ENCODE data around the gene SCN11A.
A peak's percentile ranks its signal among the peaks of the same experiment; 100 is the strongest.

SCN11A gene

DNA sequence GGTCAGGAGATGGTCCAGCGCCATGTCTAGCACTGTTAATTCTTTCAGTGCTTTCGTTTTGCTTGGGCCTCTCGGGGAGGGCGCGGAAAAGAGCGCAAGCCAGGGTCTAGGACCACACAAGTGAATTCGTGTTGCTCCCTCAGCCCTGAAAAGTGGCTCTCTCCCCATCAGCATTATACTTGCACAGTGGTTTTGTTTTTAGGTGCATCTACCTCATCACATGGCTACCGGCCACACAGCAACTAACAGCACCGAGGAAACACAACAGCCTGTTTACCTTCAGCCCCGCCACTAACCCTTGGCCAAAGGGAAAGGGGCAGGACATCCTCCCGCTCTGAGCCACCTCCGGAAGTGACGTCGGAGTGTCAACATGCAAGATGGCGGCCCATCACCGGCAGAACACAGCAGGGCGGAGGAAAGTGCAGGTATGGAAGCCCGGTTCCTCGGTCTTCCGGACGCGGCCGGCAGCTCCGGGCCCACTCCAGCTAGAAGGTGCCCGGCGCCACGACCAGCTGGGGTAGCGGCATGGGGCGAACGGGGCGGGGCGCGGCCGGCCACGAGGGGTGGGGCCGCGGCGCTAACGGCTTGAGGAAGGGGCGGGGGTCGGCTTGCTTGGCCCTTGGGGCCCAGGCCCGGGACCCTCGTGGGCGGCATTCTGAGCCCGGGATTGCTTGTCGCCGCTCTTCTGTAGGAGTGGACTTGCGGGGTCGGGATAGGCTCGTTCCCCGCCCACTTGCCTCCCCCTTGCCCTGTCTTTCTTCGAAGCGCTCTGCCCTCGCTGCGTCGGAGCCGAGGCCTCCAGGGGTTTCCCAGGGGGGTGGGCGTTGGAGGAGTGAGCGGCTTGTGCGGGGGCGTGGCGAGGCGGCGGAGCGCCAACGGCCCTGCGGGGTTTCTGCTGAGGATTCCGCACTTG is at the start of gene SCN11A, which contains the start of gene WDR48:
SCN11A (minus strand) TSS at position 296 of the 913 bp plus-strand sequence. CDS start 101,582 bp downstream, outside the sequence.
WDR48 (plus strand) TSS at position 368 of the 913 bp plus-strand sequence; CDS start at position 378, 10 bp downstream.
- peak; percentile 76 to 90 for DNase-seq (ENCODE audit: low read depth in 2 of 2)

DNA sequence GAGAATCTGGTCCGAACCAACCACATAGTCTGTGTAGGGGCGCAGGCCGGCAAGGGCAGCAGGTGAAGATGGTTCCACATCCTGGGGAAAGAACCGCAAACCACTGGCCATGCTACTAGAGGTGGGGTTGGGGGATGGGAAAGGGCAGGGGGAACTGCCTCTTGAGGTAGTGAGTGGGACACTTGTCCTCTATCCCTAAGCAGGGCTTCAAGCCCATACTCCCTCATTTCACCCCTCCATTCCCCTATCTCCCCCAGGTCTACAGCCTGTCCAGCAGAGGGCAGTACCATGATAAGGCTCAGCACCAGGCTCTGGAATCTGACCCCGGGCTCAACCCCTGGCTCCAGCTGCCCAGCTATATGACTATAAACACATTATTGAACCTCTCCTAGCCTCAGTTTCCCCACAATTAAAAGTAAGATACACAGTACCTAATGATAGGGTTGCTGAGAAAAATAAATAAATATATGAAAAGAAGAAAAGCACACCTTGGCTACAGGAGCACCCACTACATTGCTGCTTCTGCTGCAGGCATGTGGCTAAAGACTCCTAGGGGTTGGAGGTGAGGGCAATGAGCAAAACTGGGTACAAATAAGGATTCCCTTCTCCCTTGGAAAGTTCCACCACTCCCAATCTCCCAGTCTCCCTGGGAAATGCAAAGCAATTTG is 49.4 kb upstream of the SCN11A start:
- DNase-seq (ENCODE audit: low read depth in 2 of 2), result peak in 1 of 2 donors; percentile 14

DNA sequence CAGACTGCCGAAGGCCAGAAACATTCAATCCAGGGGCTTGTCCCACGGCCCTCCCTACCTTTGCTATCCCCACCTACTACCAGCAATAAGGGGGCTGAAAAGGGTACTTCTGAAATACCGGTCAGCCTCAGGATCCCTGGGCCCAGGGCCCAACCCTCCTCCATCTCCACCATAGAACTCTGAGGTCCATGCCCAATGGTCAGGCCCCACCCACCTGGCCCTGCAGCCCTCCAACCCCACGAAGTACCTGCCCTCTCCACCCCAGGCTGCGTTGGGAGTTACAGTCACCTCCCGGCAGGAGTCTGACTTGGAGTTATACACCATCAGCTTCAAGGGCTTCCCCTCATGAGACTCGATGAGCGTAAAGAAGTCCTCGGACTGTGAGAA is 48.7 kb upstream of the SCN11A start:
- DNase-seq (ENCODE audit: low read depth in 2 of 2), result no peak

DNA sequence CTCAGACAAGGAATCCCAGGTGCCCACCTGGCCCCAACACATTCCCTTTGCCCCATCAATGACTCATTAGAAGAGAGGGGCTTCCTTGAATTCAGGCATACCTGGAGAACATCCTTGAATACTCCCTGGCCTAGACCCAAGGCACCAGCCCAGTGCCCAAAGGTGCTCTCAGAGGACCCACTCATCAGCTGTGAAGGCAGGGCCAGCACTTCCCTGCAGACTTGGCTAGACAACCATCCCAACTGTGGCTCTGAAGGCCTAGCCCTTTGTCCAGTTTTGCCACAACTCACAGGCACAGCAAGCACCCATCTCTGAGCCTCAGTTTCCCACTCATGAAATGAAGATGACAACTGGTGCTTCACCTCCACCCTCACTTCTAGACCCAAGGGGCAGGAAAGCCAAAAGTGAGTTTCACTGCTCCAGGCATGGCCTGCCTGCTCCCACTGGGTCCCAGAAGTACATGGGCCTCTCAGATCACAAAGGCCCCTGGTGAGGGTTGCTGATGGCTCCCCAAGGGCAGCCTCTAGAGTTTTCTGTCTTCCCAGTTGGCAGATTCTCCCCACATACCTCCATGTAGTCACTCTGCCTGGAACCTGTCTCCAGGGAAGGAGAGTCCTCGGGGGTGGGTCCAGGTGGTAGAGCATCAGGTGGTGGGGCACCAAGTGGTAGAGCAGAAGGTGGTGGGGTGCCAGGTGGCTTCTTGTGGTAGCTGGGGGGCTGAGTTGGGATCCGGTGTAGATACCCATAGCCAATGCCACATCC is 48.2 kb upstream of the SCN11A start:
- no peak for DNase-seq (ENCODE audit: low read depth in 2 of 2)

DNA sequence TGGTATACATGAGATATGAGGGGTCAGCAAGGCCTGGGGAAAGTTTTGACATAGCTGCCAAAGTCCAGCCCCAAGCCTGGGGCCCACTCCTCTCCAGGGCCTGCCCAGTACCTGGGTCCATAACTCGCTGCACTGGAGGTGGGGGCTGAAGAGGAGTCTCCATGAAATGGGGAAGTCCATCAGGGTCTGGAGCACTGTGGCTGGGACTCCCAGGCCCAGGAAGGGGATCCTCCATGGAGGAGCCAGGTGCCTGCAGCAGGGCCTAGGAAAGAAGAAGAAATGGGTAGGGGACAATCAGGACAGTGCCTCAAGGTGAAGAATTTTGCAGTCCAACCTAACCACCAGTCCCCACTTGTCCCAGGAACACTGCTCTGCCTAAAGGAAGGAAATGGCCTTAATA is 47.5 kb upstream of the SCN11A start:
- DNase-seq (ENCODE audit: low read depth in 2 of 2), result no peak

DNA sequence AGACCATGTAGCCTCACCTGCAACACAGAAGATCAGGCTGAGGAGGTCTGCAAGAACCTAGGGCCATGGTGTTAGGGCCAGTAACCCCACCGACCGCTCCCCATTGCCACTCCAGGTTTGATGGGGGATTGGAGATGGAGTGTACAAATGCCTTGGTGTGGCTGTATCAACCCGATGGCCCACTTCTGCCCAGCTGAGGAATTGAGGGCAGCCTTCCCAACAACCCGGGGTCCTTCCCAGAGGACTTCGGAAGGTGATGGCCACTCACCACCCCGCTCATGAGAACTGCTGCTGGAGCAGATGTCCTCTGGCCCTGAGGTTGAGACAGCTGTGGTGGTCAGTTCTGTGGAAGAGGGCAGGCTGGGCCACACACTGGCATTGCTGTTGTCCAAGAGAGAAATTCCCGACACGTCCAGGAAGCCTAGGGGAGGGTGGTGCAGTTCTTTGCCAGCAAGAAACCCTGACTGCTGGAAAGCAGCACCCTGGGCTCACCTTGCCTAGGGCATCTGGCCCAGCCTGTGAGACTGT is 46.8 kb upstream of the SCN11A start:
- DNase-seq (ENCODE audit: low read depth in 2 of 2), result no peak

DNA sequence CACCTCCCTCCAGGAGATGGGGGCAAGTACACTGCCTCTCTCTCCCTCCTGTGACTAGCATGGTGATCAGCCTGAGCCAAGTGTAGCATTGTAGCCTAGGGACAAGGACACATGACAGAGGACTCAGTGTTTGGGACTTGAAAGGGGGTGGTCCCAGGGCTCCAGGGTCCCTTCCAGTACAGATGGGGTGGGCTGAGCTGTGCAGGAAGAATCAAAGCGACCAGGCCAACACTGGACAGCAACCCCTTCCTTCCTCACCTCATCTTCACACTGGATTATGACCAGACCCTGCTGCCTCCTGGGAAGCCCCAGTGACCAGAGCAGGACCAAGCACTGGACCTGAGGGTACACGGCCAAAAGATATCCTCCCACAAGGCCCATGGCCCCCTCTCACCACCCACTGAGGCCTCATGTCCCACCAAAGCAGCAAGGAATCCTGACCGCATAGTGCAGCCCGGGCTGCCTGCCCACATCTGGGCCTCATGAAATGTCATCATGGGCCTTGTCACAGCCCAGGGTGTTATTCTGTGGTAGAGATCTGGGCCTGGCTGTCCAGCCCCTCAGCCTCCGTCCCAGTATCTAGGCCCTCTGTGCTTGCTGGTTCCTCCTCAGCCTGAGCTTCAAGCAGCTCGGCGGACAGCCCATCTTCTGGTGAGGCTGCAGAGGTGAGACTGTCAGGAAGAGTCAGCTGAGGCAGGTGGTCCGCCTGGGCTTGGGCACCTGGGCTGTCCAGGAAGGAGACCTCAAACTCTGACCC is 46.1 kb upstream of the SCN11A start:
- no peak for DNase-seq (ENCODE audit: low read depth in 2 of 2)

DNA sequence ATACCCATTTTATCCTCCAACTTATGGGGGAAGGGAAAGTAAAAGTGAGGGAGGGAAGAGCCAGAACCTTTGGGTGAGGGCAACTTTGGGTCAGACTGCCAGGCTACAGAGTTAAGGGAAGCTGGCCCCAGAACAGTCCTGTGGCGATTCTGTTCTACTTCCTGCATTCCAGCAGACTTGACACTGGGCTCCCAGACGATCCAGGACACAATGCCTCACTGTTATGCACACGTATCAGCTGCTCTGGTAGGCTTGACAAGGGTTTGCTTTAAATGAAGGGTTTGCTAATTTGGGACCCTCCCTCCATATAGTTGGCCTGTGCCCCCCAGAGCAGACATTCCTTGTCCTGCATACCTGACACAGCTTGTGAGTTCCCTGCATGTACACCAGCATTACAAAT is 45.0 kb upstream of the SCN11A start:
- DNase-seq (ENCODE audit: low read depth in 2 of 2), result no peak

DNA sequence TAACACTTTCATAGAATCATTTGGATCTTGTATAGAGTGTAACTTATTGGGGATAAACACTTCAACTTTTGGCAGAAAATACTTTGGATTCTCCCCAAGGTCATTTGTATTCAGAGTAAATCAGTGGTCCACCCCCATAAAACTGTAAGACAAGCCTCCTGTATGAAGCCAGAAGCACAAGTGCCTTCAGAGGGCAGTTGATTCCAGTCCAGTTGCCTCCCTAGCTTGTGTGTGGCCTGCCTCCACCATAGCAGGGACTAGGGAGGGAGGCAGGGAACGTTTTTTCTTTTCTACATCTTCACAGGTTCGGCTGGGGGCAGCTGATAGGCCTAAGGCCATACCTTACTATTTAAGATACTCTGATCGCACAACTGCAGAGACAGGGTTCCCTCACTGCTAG is 44.0 kb upstream of the SCN11A start:
- no peak for DNase-seq (ENCODE audit: low read depth in 2 of 2)

DNA sequence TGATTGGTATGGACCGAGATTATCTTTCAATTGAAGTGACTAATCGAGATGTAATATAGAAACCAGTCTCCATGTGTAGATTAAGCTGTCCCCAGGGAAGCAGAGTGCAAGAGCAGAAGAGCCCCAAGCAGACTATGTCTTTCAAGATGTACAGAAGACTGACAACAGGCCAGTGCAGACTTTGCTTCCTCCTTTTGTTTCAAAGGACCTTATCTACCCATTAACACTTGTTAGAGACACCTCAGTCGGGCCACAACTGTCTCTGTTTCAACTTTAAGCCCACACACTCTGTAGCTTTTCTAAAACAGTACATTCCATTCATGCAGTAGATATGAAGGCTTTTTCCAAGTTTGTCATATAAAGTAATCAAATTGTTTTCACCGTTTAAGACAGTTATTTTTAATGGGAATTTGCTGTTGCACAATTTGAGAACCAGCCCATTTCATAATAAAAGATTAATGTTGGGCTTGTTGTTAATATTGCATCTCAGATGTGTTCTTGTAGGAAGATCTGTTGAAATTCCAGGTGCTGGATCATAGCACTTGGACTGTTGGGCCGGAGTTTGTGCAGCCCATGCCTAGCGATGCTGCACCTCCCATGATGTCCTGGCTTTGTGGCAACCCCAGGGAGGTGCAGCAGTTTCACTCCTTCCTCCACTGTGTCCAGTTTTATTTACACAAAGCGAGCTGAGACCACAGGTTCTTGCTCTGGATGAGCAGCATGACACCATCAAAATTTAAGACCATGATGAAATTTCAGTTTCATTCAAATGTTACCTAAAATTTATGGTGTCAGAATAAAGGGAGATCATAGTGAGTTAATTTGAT is 43.3 kb upstream of the SCN11A start:
- DNase-seq (ENCODE audit: low read depth in 2 of 2), result no peak

DNA sequence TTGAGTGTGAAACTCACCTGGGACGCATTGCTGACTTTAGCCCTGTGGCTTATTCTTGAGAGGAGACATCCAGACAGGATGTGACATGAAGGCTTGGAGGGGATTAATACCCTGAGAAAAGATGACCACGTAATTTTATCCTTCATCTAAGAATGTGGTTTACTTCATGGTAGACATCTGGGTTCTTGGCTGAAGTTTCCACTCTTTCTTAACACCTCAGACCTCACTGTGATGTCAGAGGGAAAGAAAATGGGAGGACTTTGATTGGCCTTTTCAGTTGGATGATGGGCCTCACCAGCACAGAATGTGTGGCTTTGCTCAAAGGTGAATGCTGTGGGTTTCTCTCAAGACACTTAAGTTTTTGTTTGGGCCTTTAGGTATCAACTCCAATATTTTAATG is 39.2 kb upstream of the SCN11A start:
- no peak for DNase-seq (ENCODE audit: low read depth in 2 of 2)

DNA sequence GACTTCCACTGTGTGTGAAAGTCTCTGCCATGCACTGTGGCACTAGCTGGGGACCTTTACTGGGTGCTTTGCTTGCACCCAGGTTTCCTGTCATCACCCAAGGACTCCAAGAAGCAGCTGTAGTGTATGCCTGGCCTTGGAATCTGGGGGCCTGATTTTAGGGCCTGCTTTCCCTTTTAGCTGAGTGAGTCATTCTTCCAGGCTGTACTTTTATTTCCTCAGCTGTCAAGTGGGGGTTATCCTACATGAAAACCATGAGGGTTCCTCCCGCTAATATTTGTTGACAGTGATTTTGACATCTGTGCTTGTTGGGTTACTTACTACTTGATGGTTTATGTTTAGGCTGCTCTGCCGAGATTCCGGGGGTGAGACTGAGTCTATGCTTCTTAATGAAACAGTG is 37.1 kb upstream of the SCN11A start:
- DNase-seq (ENCODE audit: low read depth in 2 of 2), result no peak

DNA sequence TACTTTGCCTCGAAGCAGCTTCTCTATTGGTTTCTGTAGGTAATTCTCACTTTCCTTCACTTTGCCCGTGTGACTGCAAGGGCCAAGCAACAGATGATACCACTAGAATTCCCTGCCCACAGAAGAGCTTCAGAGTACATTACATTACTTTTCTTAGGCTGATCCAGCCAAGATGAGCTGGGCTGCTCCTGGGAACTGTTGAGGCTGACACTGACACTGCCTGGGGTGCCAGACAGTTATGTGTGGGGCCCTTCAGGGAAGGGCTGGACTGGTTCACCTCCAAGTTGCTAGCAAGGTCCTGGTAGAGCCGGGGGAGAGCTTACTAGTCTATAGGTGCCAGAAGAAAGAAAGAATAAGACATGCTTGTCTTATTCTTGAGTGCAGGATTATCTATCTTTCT is 36.7 kb upstream of the SCN11A start:
- DNase-seq (ENCODE audit: low read depth in 2 of 2), result no peak

DNA sequence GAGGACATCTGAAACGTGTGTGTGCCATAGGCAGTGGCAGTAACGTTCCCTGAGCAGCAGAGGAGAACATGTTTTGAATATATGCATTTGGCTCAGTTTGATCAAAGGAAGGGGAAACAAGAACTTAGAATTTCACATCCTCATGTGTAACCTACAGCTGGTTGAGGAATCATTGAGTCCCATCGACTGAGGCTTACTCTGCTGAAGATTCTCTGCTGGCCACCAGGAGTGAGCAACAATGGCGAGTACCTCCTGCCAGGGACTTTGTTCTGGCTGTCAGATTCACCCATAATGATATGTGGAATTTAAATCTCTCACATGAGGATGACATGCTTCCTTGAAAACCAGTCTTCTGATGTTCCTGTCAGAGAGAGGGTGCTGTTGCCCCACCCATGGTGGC is 34.4 kb upstream of the SCN11A start:
- DNase-seq (ENCODE audit: low read depth in 2 of 2), result no peak

DNA sequence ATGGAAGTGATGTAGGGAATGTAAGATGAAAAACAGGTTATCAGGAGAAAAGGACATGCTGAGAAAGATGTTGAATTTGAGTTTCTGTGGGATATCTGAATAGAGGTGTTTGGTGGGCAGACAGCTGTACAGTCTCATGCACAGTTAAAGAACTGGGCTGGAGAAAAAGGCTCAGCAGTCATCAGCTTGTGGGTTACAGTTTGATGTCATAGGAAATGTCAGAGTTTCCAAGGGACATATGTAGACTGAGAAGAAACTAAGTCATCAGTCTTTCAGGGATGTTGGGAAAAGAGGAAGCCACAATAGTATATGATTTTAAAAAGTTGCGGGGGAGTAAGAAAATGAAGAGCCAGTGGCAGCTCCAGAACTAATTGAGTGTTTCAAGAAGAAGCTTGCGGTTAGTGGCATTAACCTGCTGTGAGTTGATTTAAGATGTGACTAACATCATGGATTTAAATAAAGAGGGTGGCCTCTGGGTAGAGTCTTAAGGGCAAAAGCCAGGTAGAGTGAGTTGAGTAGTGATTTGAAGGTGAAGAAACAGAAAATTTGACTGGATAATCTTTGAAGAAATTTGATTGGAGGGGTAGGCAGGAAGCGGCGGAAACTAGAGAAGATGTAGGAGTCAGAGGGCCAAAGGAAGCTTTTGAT is 31.0 kb upstream of the SCN11A start:
- no peak for DNase-seq (ENCODE audit: low read depth in 2 of 2)

DNA sequence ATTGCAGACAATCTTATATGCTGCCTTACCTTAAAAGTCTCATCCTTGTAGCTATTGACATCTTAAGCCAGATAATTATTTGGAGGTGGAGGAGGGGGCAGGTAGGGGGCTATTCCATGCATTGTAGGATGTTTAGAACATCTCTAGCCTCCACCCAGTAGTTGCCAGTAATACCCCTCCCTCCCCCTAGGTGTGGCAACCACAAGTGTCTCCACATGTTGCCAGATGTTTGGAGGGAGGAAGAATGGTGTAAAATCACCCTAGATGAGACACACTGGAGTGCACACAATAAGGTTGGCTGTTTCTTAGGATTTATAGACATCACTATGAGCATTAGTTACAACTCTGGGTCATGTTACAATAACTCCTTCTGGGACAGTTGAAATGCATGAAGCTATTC is 28.3 kb upstream of the SCN11A start:
- DNase-seq (ENCODE audit: low read depth in 2 of 2), result no peak

DNA sequence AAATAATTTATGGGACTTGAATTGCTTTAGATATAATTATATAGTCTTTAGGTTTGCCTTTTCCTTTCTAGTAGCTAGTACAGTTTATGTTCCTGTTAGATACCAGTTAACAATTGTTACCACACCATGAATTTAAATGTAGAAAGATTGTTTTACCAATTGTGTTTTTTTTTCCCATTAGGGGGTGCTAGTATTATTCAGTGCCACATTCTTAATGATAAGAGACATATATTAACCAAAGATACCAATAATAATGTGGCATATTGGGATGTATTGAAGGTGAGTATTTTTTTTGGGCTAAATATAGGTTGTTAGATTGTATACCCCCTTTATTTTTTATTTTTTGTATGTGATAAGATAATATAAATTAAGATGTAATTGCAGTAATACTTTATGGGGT is 27.8 kb upstream of the SCN11A start:
- DNase-seq (ENCODE audit: low read depth in 2 of 2), result no peak

DNA sequence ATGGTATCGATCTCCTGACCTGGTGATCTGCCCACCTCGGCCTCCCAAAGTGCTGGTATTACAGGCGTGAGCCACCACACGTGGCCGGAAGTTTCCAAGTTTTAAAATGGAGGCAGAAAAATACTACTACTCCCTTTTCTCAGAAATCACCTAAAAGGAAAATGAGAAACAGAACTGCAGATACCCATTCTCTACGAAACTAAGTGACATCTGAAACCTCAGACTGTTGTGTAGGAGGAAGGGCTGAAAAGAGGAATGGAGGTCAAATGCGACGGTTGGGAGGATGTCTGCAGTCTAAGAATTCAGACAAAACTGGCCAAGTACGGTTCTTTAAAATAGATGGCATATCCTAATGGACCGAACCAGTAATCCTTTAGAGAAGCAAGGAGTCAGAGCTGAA is 24.2 kb upstream of the SCN11A start:
- no peak for DNase-seq (ENCODE audit: low read depth in 2 of 2)

DNA sequence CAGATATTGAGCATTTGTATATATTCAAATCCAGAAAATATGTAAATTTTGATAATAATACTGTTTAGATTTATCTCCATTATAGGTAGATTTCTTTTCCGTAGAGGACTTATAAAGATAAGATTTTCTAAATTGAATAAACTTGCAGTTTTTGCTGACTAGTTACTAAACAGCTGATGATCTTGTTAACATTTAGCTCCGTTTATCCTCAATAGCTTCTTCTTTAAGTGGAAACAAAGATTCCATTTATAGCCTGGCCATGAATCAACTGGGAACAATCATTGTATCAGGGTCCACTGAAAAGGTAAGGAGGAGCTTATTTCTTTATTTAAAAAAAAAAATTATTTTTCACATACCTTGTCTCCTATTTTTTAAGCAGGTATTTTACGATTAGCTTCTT is 16.8 kb upstream of the SCN11A start:
- DNase-seq (ENCODE audit: low read depth in 2 of 2), result no peak

DNA sequence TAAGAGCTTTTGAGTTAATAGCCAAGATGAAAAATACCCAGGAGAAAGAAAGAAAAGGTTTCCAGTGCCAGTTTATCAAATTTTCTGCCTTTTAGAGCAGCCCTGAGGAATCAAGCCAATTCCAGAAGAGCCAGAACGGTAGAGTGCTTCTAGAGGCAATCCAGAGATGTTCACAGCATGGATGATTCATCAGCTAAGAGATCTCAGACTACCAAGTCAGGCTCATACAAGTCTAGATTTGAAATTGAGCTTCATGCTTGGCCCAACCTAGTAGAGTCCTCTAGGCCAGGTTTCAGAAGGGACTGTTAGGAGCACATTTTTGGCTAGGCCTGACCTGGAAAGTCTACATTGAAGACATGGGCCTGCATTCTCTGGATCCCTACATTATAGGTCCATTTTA is 15.5 kb upstream of the SCN11A start:
- no peak for DNase-seq (ENCODE audit: low read depth in 2 of 2)
